Mucosa of descending colon (tissue), 3 donors: ENCODE results near the gene AHCYL2. TPM values are rescaled to one million over a fixed set of nuclear protein-coding genes. Genes with fewer than 3 reads are reported as not detected.

Experiments used
- ATAC-seq: fragments of 200-7000 bp; cut with Tn5 transposase; one replicate; pipeline ENCODE4 v1.9.1; 2020; ENCODE audit warnings: mild to moderate bottlenecking, moderate library complexity
- DNase-seq, 3 donors: peaks; one replicate each; pipeline ENCODE4 v3.0.0-alpha.2; 2020
- H3K36me3 ChIP-seq: fragments of 200-600 bp; one replicate; pipeline ENCODE4 v1.8.0; 2021; ENCODE audit warnings: low read depth, mild to moderate bottlenecking
- H3K4me1 ChIP-seq: fragments of 200-600 bp; one replicate; pipeline ENCODE4 v1.8.0; 2021; ENCODE audit warnings: low read depth, mild to moderate bottlenecking
- H3K4me3 ChIP-seq: fragments of 200-600 bp; one replicate; pipeline ENCODE4 v1.8.0; 2021; ENCODE audit warnings: mild to moderate bottlenecking
- H3K9me3 ChIP-seq: fragments of 200-600 bp; one replicate; pipeline ENCODE4 v1.8.0; 2021; ENCODE audit warnings: mild to moderate bottlenecking
- CTCF ChIP-seq: fragments of 200-600 bp; IDR thresholded peaks from one replicate; pipeline ENCODE4 v1.8.0; 2022; ENCODE audit warnings: antibody characterized with exemption, mild to moderate bottlenecking
- intact Hi-C, 2 donors: fragments of 100-400 bp; cut with DNase I in 1 of 2; cut with micrococcal nuclease in 1 of 2; formaldehyde crosslinking; loops; one replicate each; pipeline versions ENCODE4 v1.11.0 to v1.11.1; 2022; cut with DNase I, micrococcal nuclease
- total RNA-seq, 3 donors: library from RNA; stranded (reverse); fragmentation: NEBNext Ultra II Directional in 2 of 3; extraction: Animal tissue kit (Norgen Biotek cat#: 25700) in 2 of 3; gene quantifications; one replicate each; pipeline versions ENCODE4 v1.2.1 to v1.2.4, GENCODE V29; 2021 to 2023
- donor health status: DM: no; HTN: no; CAD: no; lungs with moderate emphysema.
- donor health status: DM: no; HTN: no; CAD: no.
- donor health status: DM: no; HTN: yes; CAD: no.

The AHCYL2 gene
- total RNA-seq, 3 donors from 2014 or later = 215 to 717 (median 467) TPM

GRCh38 chr7:129450295-129450694 is 225.5 kb downstream of the AHCYL2 start:
- TF ChIP-seq CTCF = no peak
- no peaks in the 10 kb centered on the region for H3K36me3 ChIP-seq
- H3K4me1 ChIP-seq = no peaks in the 10 kb centered on the region
- ATAC-seq (no peak), DNase-seq (no peak)
- intact Hi-C loops = no loop called here
- no peak overlapping the region for H3K4me3 ChIP-seq
- peaks cover 6% of the 10 kb centered on the region for H3K9me3 ChIP-seq

GRCh38 chr7:129452589-129453231 is 227.9 kb downstream of the AHCYL2 start:
- H3K36me3 ChIP-seq = no peaks in the 10 kb centered on the region
- peaks cover 6% of the 10 kb centered on the region for H3K9me3 ChIP-seq
- H3K4me3 ChIP-seq = no peak overlapping the region
- no peaks in the 10 kb centered on the region for H3K4me1 ChIP-seq
- no peak for ATAC-seq
- DNase-seq = no peak
- intact Hi-C loops = no loop called here
- TF ChIP-seq CTCF = no peak

GRCh38 chr7:129453510-129454248 is 228.8 kb downstream of the AHCYL2 start:
- Histone ChIP-seq H3K9me3 (peaks cover under 1% of the 10 kb centered on the region), H3K4me3 (no peak overlapping the region), H3K4me1 (no peaks in the 10 kb centered on the region), H3K36me3 (no peaks in the 10 kb centered on the region)
- intact Hi-C loops = no loop called here
- TF ChIP-seq CTCF = no peak
- DNase-seq = no peak
- ATAC-seq = no peak

GRCh38 chr7:129454249-129454551 is 229.4 kb downstream of the AHCYL2 start:
- intact Hi-C loops = no loop called here
- no peaks in the 10 kb centered on the region for H3K9me3 ChIP-seq
- no peak for ATAC-seq

GRCh38 chr7:129456421-129456820 is 231.6 kb downstream of the AHCYL2 start:
- TF ChIP-seq CTCF = no peak
- Histone ChIP-seq H3K36me3 (no peaks in the 10 kb centered on the region), H3K4me3 (no peak overlapping the region), H3K4me1 (no peaks in the 10 kb centered on the region), H3K9me3 (no peaks in the 10 kb centered on the region)
- intact Hi-C loops = no loop called here
- no peak for ATAC-seq
- DNase-seq = no peak

More at GRCh38 chr7:129454249-129454551, 229.4 kb downstream of the AHCYL2 start:
- Histone ChIP-seq H3K36me3 (no peaks in the 10 kb centered on the region), H3K4me1 (no peaks in the 10 kb centered on the region), H3K4me3 (no peak overlapping the region)
- TF ChIP-seq CTCF = no peak
- DNase-seq = no peak
